ENCODE data around the gene ITSN2.
A peak's percentile ranks its signal among the peaks of the same experiment; 100 is the strongest.
"Not testable (repeated sequence)": the region's sequence is repeated elsewhere in the genome, so short reads cannot be mapped to it uniquely, and the experiment has no call there.

The ITSN2 gene

GRCh38 chr2:24354395-24354794, 5.9 kb downstream of the ITSN2 start:
- H3K27me3 Mint-ChIP-seq = no peaks in the 10 kb centered on the region
- ATAC-seq (replicated peaks) (no peak), DNase-seq (no peak)
- peak overlapping the region; percentile 73 for H3K27ac Mint-ChIP-seq
- H3K36me3 Mint-ChIP-seq = peaks cover 16 to 23% of the 10 kb centered on the region in 2 donors
- H3K4me3 Mint-ChIP-seq = peak overlapping the region in 1 of 2 donors; percentile 19
- peaks cover 0 to 3% of the 10 kb centered on the region in 2 donors for H3K9me3 Mint-ChIP-seq
- peaks cover 48 to 78% of the 10 kb centered on the region in 2 donors for H3K4me1 Mint-ChIP-seq

- H3K36me3 Mint-ChIP-seq = peaks cover 16 to 28% of the 10 kb centered on the region in 2 donors
- peak overlapping the region in 1 of 2 donors; percentile 19 for H3K4me3 Mint-ChIP-seq
- no peak for ATAC-seq (replicated peaks)
- H3K27ac Mint-ChIP-seq = peak overlapping the region; percentile 73
- no peaks in the 10 kb centered on the region for H3K27me3 Mint-ChIP-seq
- H3K9me3 Mint-ChIP-seq = peaks cover 0 to 3% of the 10 kb centered on the region in 2 donors
- peaks cover 52 to 82% of the 10 kb centered on the region in 2 donors for H3K4me1 Mint-ChIP-seq
- no peak for DNase-seq
Measured at GRCh38 chr2:24353973-24354372, 6.4 kb downstream of the ITSN2 start.

- ATAC-seq (replicated peaks) (no peak), DNase-seq (no peak)
- Mint-ChIP-seq H3K27me3 (no peaks in the 10 kb centered on the region), H3K27ac (peak overlapping the region; percentile 14), H3K4me3 (peak overlapping the region; percentile 67 to 71), H3K4me1 (peaks cover 49 to 88% of the 10 kb centered on the region in 2 donors), H3K36me3 (peaks cover 16 to 28% of the 10 kb centered on the region in 2 donors), H3K9me3 (peaks cover 0 to 3% of the 10 kb centered on the region in 2 donors)
Measured at GRCh38 chr2:24353364-24353763, 7.0 kb downstream of the ITSN2 start.

- peak overlapping the region; percentile 65 for H3K27ac Mint-ChIP-seq
- H3K4me1 Mint-ChIP-seq = peaks cover 45 to 84% of the 10 kb centered on the region in 2 donors
- H3K27me3 Mint-ChIP-seq = no peaks in the 10 kb centered on the region
- ATAC-seq (replicated peaks) (peak; percentile 80 to 81), DNase-seq (no peak)
- H3K36me3 Mint-ChIP-seq = peaks cover 13 to 24% of the 10 kb centered on the region in 2 donors
- H3K9me3 Mint-ChIP-seq = peaks cover 0 to 3% of the 10 kb centered on the region in 2 donors
- peak overlapping the region; percentile 67 to 71 for H3K4me3 Mint-ChIP-seq
Measured at GRCh38 chr2:24352664-24353063, 7.7 kb downstream of the ITSN2 start.

- no peak overlapping the region for H3K4me3 Mint-ChIP-seq
- DNase-seq (no peak), ATAC-seq (replicated peaks) (no peak)
- H3K27me3 Mint-ChIP-seq = no peaks in the 10 kb centered on the region
- H3K27ac Mint-ChIP-seq = no peak overlapping the region
- H3K36me3 Mint-ChIP-seq = peaks cover 10 to 20% of the 10 kb centered on the region in 2 donors
- peaks cover 0 to under 1% of the 10 kb centered on the region in 2 donors for H3K9me3 Mint-ChIP-seq
- peaks cover 42 to 80% of the 10 kb centered on the region in 2 donors for H3K4me1 Mint-ChIP-seq
Measured at GRCh38 chr2:24351981-24352380, 8.4 kb downstream of the ITSN2 start.

- Mint-ChIP-seq H3K4me1 (peaks cover 42 to 76% of the 10 kb centered on the region in 2 donors), H3K27ac (no peak overlapping the region), H3K36me3 (peaks cover 6 to 16% of the 10 kb centered on the region in 2 donors), H3K4me3 (peak overlapping the region; percentile 29 to 46), H3K27me3 (no peaks in the 10 kb centered on the region), H3K9me3 (no peaks in the 10 kb centered on the region)
- DNase-seq (no peak), ATAC-seq (replicated peaks) (no peak)
Measured at GRCh38 chr2:24351627-24351938, 8.8 kb downstream of the ITSN2 start.

- ATAC-seq (replicated peaks) (no peak), DNase-seq (no peak)
- peak overlapping the region; percentile 3 for H3K27ac Mint-ChIP-seq
- peak overlapping the region; percentile 7 to 46 for H3K4me3 Mint-ChIP-seq
- H3K4me1 Mint-ChIP-seq = peaks cover 44 to 71% of the 10 kb centered on the region in 2 donors
- no peaks in the 10 kb centered on the region for H3K9me3 Mint-ChIP-seq
- no peaks in the 10 kb centered on the region for H3K27me3 Mint-ChIP-seq
- H3K36me3 Mint-ChIP-seq = peaks cover under 1 to 14% of the 10 kb centered on the region in 2 donors
Measured at GRCh38 chr2:24350826-24351626, 9.3 kb downstream of the ITSN2 start.

- Mint-ChIP-seq H3K9me3 (no peaks in the 10 kb centered on the region), H3K36me3 (peaks cover 0 to 17% of the 10 kb centered on the region in 2 donors), H3K27me3 (no peaks in the 10 kb centered on the region), H3K4me3 (peak overlapping the region in 1 of 2 donors; percentile 14), H3K27ac (peak overlapping the region; percentile 27), H3K4me1 (peaks cover 35 to 66% of the 10 kb centered on the region in 2 donors)
- ATAC-seq (replicated peaks) (no peak), DNase-seq (no peak)
Measured at GRCh38 chr2:24349097-24349496, 11.2 kb downstream of the ITSN2 start.

GRCh38 chr2:24345937-24346336, 14.4 kb downstream of the ITSN2 start:
- Mint-ChIP-seq H3K9me3 (no peaks in the 10 kb centered on the region), H3K4me1 (peaks cover 40 to 72% of the 10 kb centered on the region in 2 donors), H3K27me3 (no peaks in the 10 kb centered on the region), H3K4me3 (no peak overlapping the region), H3K36me3 (peaks cover 6 to 27% of the 10 kb centered on the region in 2 donors), H3K27ac (peak overlapping the region; percentile 71)
- DNase-seq (no peak), ATAC-seq (replicated peaks) (no peak)

GRCh38 chr2:24343225-24343882, 17.0 kb downstream of the ITSN2 start:
- H3K4me3 Mint-ChIP-seq = peak overlapping the region; percentile 56 to 57
- H3K27ac Mint-ChIP-seq = peak overlapping the region; percentile 88
- peaks cover 40 to 72% of the 10 kb centered on the region in 2 donors for H3K4me1 Mint-ChIP-seq
- peaks cover 20 to 38% of the 10 kb centered on the region in 2 donors for H3K36me3 Mint-ChIP-seq
- H3K9me3 Mint-ChIP-seq = no peaks in the 10 kb centered on the region
- no peak for DNase-seq
- ATAC-seq (replicated peaks) = peak; percentile 91 to 92
- no peaks in the 10 kb centered on the region for H3K27me3 Mint-ChIP-seq

- Mint-ChIP-seq H3K27me3 (no peaks in the 10 kb centered on the region), H3K4me3 (peak overlapping the region; percentile 48 to 69), H3K9me3 (no peaks in the 10 kb centered on the region), H3K4me1 (peaks cover 48 to 80% of the 10 kb centered on the region in 2 donors), H3K36me3 (peaks cover 23 to 45% of the 10 kb centered on the region in 2 donors), H3K27ac (peak overlapping the region; percentile 89)
- no peak for DNase-seq
- ATAC-seq (replicated peaks) = peak; percentile 53 to 67
Measured at GRCh38 chr2:24342110-24342910, 18.0 kb downstream of the ITSN2 start.

GRCh38 chr2:24339856-24340262, 20.5 kb downstream of the ITSN2 start:
- Mint-ChIP-seq H3K4me1 (peaks cover 50 to 80% of the 10 kb centered on the region in 2 donors), H3K4me3 (no peak overlapping the region), H3K27me3 (no peaks in the 10 kb centered on the region), H3K27ac (peak overlapping the region; percentile 66), H3K36me3 (peaks cover 31 to 49% of the 10 kb centered on the region in 2 donors), H3K9me3 (peaks cover 2 to 4% of the 10 kb centered on the region in 2 donors)
- DNase-seq (no peak), ATAC-seq (replicated peaks) (no peak)

GRCh38 chr2:24339098-24339497, 21.2 kb downstream of the ITSN2 start:
- peaks cover 31 to 52% of the 10 kb centered on the region in 2 donors for H3K36me3 Mint-ChIP-seq
- peak overlapping the region; percentile 66 for H3K27ac Mint-ChIP-seq
- peak overlapping the region in 1 of 2 donors; percentile 18 for H3K4me3 Mint-ChIP-seq
- not testable (repeated sequence) for DNase-seq; ATAC-seq (replicated peaks); H3K27me3 Mint-ChIP-seq; H3K9me3 Mint-ChIP-seq
- H3K4me1 Mint-ChIP-seq = peaks cover 50 to 79% of the 10 kb centered on the region in 2 donors

- peaks cover 33 to 57% of the 10 kb centered on the region in 2 donors for H3K36me3 Mint-ChIP-seq
- H3K9me3 Mint-ChIP-seq = peaks cover 2 to 4% of the 10 kb centered on the region in 2 donors
- H3K4me3 Mint-ChIP-seq = peak overlapping the region in 1 of 2 donors; percentile 35
- H3K27ac Mint-ChIP-seq = peak overlapping the region; percentile 88
- H3K4me1 Mint-ChIP-seq = peaks cover 52 to 81% of the 10 kb centered on the region in 2 donors
- DNase-seq = no peak
- no peaks in the 10 kb centered on the region for H3K27me3 Mint-ChIP-seq
- ATAC-seq (replicated peaks) = peak in 1 of 2 donors; percentile 59
Measured at GRCh38 chr2:24337890-24338289, 22.4 kb downstream of the ITSN2 start.

Measured in stimulated activated naive B cell treated with anti-CD40 and anti-IgM and Interleukin-4, amounts not matched to agents 10 μg/mL and 1 μg/mL and 100 μg/mL, for 72 hours (primary cell).